Activated CD8-positive, alpha-beta memory T cell treated with anti-CD3 and anti-CD28 coated beads, Interleukin-2, amount 10 ng/mL, durations not matched to agents 7 days and 5 days (primary cell): ENCODE data around the gene TMCO2. TPM values are rescaled to one million over a fixed set of nuclear protein-coding genes. Genes with fewer than 3 reads are reported as not detected.

Source experiments
- ATAC-seq: fragments of 150-1000 bp; cut with Tn5 transposase; one replicate; pipeline ENCODE4 v1.10.0; 2021; ENCODE audit warnings: moderate library complexity
- CTCF ChIA-PET: fragments of 350-600 bp; sonication (Branson Sonifier 250); formaldehyde crosslinking; loops from one replicate; lab custom pipeline; 2021; ENCODE audit warnings: antibody characterized with exemption; lab: Charles Lee
- DNase-seq: peaks from one replicate; pipeline ENCODE4 v3.0.0-alpha.2; 2020
- H3K27ac Mint-ChIP-seq: one replicate; pipeline ENCODE4 v1.8.0; 2021; ENCODE audit warnings: mild to moderate bottlenecking, mixed read lengths
- H3K27me3 Mint-ChIP-seq: one replicate; pipeline ENCODE4 v1.8.0; 2021; ENCODE audit warnings: mixed read lengths
- H3K36me3 Mint-ChIP-seq: one replicate; pipeline ENCODE4 v1.8.0; 2021; ENCODE audit warnings: mild to moderate bottlenecking, mixed read lengths
- H3K4me1 Mint-ChIP-seq: one replicate; pipeline ENCODE4 v1.8.0; 2021; ENCODE audit warnings: mixed read lengths
- H3K4me3 Mint-ChIP-seq: one replicate; pipeline ENCODE4 v1.8.0; 2021; ENCODE audit warnings: mild to moderate bottlenecking, moderate library complexity, mixed read lengths
- H3K9me3 Mint-ChIP-seq: one replicate; pipeline ENCODE4 v1.8.0; 2022; ENCODE audit warnings: low read depth, mixed read lengths
- total RNA-seq, 2 experiments: library from RNA; stranded (reverse); gene quantifications; one replicate each; pipeline ENCODE4 v1.2.3, GENCODE V29; 2021

TMCO2 gene
- total RNA-seq, 2 experiments from 2014 or later, result 0.41 TPM; not detected in 1

GRCh38 chr1:40299366-40300248 is 51.9 kb downstream of the TMCO2 start:
- H3K4me3 Mint-ChIP-seq, result no peak overlapping the region
- DNase-seq, result no peak
- no peak overlapping the region for H3K27ac Mint-ChIP-seq
- no peaks in the 10 kb centered on the region for H3K27me3 Mint-ChIP-seq
- no peaks in the 10 kb centered on the region for H3K4me1 Mint-ChIP-seq
- no peak for ATAC-seq
- H3K9me3 Mint-ChIP-seq, result no peaks in the 10 kb centered on the region
- peaks cover 3% of the 10 kb centered on the region for H3K36me3 Mint-ChIP-seq
- CTCF ChIA-PET, result no interaction called here

DNA sequence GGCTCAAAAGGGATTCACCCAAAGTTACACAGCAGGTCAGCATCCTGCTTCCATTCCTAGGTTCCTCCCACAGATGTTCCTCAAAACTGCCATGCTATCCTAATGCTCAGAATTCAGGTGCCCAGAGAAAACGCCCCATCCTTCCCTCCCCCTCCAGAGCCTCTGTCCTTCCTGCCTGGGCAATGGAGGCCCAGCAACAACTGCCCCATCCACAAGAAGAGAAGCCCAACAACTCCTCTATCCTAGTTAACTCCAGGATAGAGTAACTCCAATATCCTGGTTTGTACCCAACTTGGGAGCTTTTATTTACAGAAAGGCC is 52.5 kb downstream of the TMCO2 start:
- H3K27me3 Mint-ChIP-seq, result no peaks in the 10 kb centered on the region
- ATAC-seq, result no peak
- no peaks in the 10 kb centered on the region for H3K36me3 Mint-ChIP-seq
- no peak overlapping the region for H3K4me3 Mint-ChIP-seq
- no peaks in the 10 kb centered on the region for H3K9me3 Mint-ChIP-seq
- CTCF ChIA-PET, result interaction anchor here (0.8 kb wide), 1 partner anchor 146 kb away, joined by 3 read pairs; no protein-coding TSS in a partner anchor
- H3K27ac Mint-ChIP-seq, result no peak overlapping the region
- H3K4me1 Mint-ChIP-seq, result no peaks in the 10 kb centered on the region
- no peak for DNase-seq

- Mint-ChIP-seq H3K27me3 (no peaks in the 10 kb centered on the region), H3K9me3 (no peaks in the 10 kb centered on the region), H3K27ac (no peak overlapping the region), H3K4me1 (no peaks in the 10 kb centered on the region), H3K36me3 (no peaks in the 10 kb centered on the region), H3K4me3 (no peak overlapping the region)
- CTCF ChIA-PET, result interaction anchor here (0.8 kb wide), 1 partner anchor 147 kb away, joined by 3 read pairs; no protein-coding TSS in a partner anchor
- DNase-seq (no peak), ATAC-seq (no peak)
Measured at GRCh38 chr1:40300651-40301050, 52.9 kb downstream of the TMCO2 start.

DNA sequence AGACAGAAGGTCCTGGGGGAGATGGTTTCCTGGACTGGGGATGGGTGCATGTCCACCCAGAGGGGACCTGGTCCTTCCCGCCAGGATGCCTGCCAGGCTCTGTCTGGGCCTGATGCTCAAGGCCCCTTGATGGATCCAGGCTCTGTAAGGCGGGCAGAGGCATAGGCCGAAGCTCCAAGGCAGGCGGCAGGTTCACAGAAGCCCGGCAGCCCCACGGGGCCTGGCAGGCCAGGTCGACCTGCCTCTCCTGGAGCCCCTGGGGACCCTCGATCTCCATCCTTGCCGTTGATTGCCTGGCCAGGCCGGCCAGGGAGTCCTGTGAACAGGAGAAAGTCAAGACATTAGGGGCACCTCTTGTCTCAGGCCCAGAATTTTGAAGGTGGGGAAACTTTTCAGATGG is 53.3 kb downstream of the TMCO2 start:
- CTCF ChIA-PET, result interaction anchor here (0.8 to 1.0 kb wide), 2 partner anchors 14 to 147 kb away, joined by 3 to 4 read pairs; no protein-coding TSS in a partner anchor
- H3K4me1 Mint-ChIP-seq, result no peaks in the 10 kb centered on the region
- H3K36me3 Mint-ChIP-seq, result no peaks in the 10 kb centered on the region
- H3K27ac Mint-ChIP-seq, result no peak overlapping the region
- H3K4me3 Mint-ChIP-seq, result no peak overlapping the region
- H3K9me3 Mint-ChIP-seq, result no peaks in the 10 kb centered on the region
- no peak for DNase-seq
- ATAC-seq, result no peak
- no peaks in the 10 kb centered on the region for H3K27me3 Mint-ChIP-seq

Other genes with a start within 250 kb of the TMCO2 start
- gene CAP1, start 207.2 kb upstream of the TMCO2 start, total RNA-seq, result 100 to 1,000 TPM; 647 to 727 TPM
- gene PPT1, start 150.7 kb upstream of the TMCO2 start, total RNA-seq, result 10 to 100 TPM; 74.1 to 96.6 TPM
- gene RLF, start 86.5 kb upstream of the TMCO2 start, total RNA-seq, result 10 to 100 TPM; 18.8 to 21.4 TPM
- 10 to 100 TPM; 23.3 to 41.1 TPM for gene ZMPSTE24, start 10.3 kb downstream of the TMCO2 start, total RNA-seq
- gene COL9A2, start 69.3 kb downstream of the TMCO2 start, total RNA-seq, result 10 to 100 TPM in 1 of 2 experiments, 1 to 10 TPM in 1; 8.3 to 12.4 TPM
- gene SMAP2, start 125.8 kb downstream of the TMCO2 start, total RNA-seq, result 100 to 1,000 TPM; 116 to 145 TPM
- gene ZFP69B, start 202.5 kb downstream of the TMCO2 start, total RNA-seq, result 1 to 10 TPM; 3.8 to 5.1 TPM
- 1 to 10 TPM; 1.4 TPM for gene ZFP69, start 229.4 kb downstream of the TMCO2 start, total RNA-seq